Left ventricle myocardium inferior (tissue), 1 donor: ENCODE results near the gene TUBGCP6. TPM values are rescaled to one million over a fixed set of nuclear protein-coding genes. Genes with fewer than 3 reads are reported as not detected.
"Not testable (repeated sequence)": the region's sequence is repeated elsewhere in the genome, so short reads cannot be mapped to it uniquely, and the experiment has no call there.

Source experiments
- DNase-seq: peaks from one replicate; pipeline ENCODE4 v3.0.0-alpha.2; 2020
- H3K27ac ChIP-seq: fragments of 200-600 bp; replicated peaks from 2 replicates; pipeline ENCODE4 v1.8.0; 2021
- H3K27me3 ChIP-seq: fragments of 200-600 bp; 2 replicates; pipeline ENCODE4 v1.8.0; 2021; ENCODE audit warnings: low read depth
- H3K36me3 ChIP-seq: fragments of 200-600 bp; 2 replicates; pipeline ENCODE4 v1.8.0; 2021
- H3K4me1 ChIP-seq: fragments of 200-600 bp; 2 replicates; pipeline ENCODE4 v1.8.0; 2021
- H3K4me3 ChIP-seq: fragments of 200-600 bp; 2 replicates; pipeline ENCODE4 v1.8.0; 2021; ENCODE audit warnings: mild to moderate bottlenecking, moderate library complexity
- H3K9me3 ChIP-seq: fragments of 200-600 bp; replicated peaks from 2 replicates; pipeline ENCODE4 v1.8.0; 2021
- intact Hi-C: fragments of 100-400 bp; cut with micrococcal nuclease; formaldehyde crosslinking; loops from one replicate; pipeline ENCODE4 v1.11.0; 2022
- total RNA-seq: library from RNA; stranded (reverse); fragmentation: NEBNext Ultra II Directional; extraction: Animal tissue kit (Norgen Biotek cat#: 25700); gene quantifications from one replicate; pipeline ENCODE4 v1.2.1, GENCODE V29; 2021
- TF ChIP-seq, protein P1 (sequence below): fragments of 200-600 bp; IDR thresholded peaks from 2 replicates; pipeline ENCODE4 v1.8.0; 2021; ENCODE audit warnings: antibody characterized with exemption, mild to moderate bottlenecking, borderline replicate concordance
- donor health status: DM: no; HTN: yes; CAD: no; lungs with severe emphysema.

Gene TUBGCP6
- total RNA-seq, 1 donor from 2014 or later: 18.3 TPM

- intact Hi-C loops: loop anchor here (10.0 kb wide), 1 partner anchor 53 kb away; no protein-coding TSS in a partner anchor
- TF ChIP-seq, protein P1, sequence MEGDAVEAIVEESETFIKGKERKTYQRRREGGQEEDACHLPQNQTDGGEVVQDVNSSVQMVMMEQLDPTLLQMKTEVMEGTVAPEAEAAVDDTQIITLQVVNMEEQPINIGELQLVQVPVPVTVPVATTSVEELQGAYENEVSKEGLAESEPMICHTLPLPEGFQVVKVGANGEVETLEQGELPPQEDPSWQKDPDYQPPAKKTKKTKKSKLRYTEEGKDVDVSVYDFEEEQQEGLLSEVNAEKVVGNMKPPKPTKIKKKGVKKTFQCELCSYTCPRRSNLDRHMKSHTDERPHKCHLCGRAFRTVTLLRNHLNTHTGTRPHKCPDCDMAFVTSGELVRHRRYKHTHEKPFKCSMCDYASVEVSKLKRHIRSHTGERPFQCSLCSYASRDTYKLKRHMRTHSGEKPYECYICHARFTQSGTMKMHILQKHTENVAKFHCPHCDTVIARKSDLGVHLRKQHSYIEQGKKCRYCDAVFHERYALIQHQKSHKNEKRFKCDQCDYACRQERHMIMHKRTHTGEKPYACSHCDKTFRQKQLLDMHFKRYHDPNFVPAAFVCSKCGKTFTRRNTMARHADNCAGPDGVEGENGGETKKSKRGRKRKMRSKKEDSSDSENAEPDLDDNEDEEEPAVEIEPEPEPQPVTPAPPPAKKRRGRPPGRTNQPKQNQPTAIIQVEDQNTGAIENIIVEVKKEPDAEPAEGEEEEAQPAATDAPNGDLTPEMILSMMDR: no peak
- peak overlapping the region; percentile 85 for H3K27ac ChIP-seq
- H3K9me3 ChIP-seq: no peaks in the 10 kb centered on the region
- H3K4me3 ChIP-seq: no peak overlapping the region
- H3K4me1 ChIP-seq: peaks cover 58% of the 10 kb centered on the region
- H3K27me3 ChIP-seq: no peaks in the 10 kb centered on the region
- no peak for DNase-seq
- H3K36me3 ChIP-seq: peaks cover 71% of the 10 kb centered on the region
Observed at GRCh38 chr22:50207383-50208140, 37.3 kb downstream of the TUBGCP6 start.

GRCh38 chr22:50206599-50206998, 38.2 kb downstream of the TUBGCP6 start:
- H3K36me3 ChIP-seq: peaks cover 62% of the 10 kb centered on the region

GRCh38 chr22:50205781-50206569, 38.8 kb downstream of the TUBGCP6 start:
- no peaks in the 10 kb centered on the region for H3K9me3 ChIP-seq
- peaks cover 55% of the 10 kb centered on the region for H3K36me3 ChIP-seq
- intact Hi-C loops: loop anchor here (10.0 kb wide), 1 partner anchor 51 kb away; no protein-coding TSS in a partner anchor
- H3K4me3 ChIP-seq: no peak overlapping the region
- no peaks in the 10 kb centered on the region for H3K27me3 ChIP-seq
- H3K27ac ChIP-seq: peak overlapping the region; percentile 85
- no peak for DNase-seq
- TF ChIP-seq, protein P1: no peak
- H3K4me1 ChIP-seq: peaks cover 71% of the 10 kb centered on the region

More at GRCh38 chr22:50206599-50206998, 38.2 kb downstream of the TUBGCP6 start:
- peak; percentile 81 for DNase-seq
- Histone ChIP-seq H3K9me3 (no peaks in the 10 kb centered on the region), H3K27ac (peak overlapping the region; percentile 85), H3K4me1 (peaks cover 68% of the 10 kb centered on the region), H3K4me3 (no peak overlapping the region), H3K27me3 (no peaks in the 10 kb centered on the region)
- intact Hi-C loops: loop anchor here (10.0 kb wide), 1 partner anchor 52 kb away; no protein-coding TSS in a partner anchor
- TF ChIP-seq, protein P1: peak; percentile 69

- Histone ChIP-seq H3K4me1 (peaks cover 76% of the 10 kb centered on the region), H3K27ac (peak overlapping the region; percentile 85), H3K36me3 (peaks cover 46% of the 10 kb centered on the region)
- DNase-seq, H3K9me3 ChIP-seq, H3K4me3 ChIP-seq, H3K27me3 ChIP-seq: not testable (repeated sequence)
- intact Hi-C loops: loop anchor here (10.0 kb wide), 1 partner anchor 50 kb away; no protein-coding TSS in a partner anchor
Observed at GRCh38 chr22:50204998-50205397, 39.8 kb downstream of the TUBGCP6 start.

DNA sequence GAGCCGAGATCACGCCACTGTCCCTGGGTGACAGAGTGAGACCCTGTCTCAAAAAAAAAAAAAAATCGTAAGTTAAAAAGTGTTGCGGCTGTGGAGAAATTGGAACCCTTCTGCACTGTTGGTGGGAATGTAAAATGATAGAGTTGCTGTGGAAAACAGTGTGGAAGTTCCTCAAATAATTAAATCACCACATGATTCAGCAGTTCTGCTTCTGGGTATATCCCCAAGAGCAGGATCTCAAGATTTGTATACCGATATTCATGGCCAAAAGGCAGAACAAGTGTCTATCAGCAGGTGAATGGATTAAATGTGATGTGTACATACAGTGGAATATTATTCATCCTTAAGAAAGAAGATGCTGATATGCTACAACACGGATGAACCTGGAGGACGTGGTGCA, 40.3 kb downstream of the TUBGCP6 start:
- H3K27me3 ChIP-seq: no peaks in the 10 kb centered on the region
- no peak overlapping the region for H3K27ac ChIP-seq
- TF ChIP-seq, protein P1: no peak
- H3K4me3 ChIP-seq: no peak overlapping the region
- H3K36me3 ChIP-seq: peaks cover 44% of the 10 kb centered on the region
- DNase-seq: no peak
- peaks cover 76% of the 10 kb centered on the region for H3K4me1 ChIP-seq
- H3K9me3 ChIP-seq: no peaks in the 10 kb centered on the region
- intact Hi-C loops: loop anchor here (10.0 kb wide), 1 partner anchor 50 kb away; no protein-coding TSS in a partner anchor
